Hypothalamus (tissue), 51 donors: ENCODE measurements around the gene TMCC1.
"Not testable (repeated sequence)": the region's sequence is repeated elsewhere in the genome, so short reads cannot be mapped to it uniquely, and the experiment has no call there.

Experiments
- DNase-seq, 51 donors: peaks; one replicate each; lab custom pipeline; 2025; lab: John Stamatoyannopoulos, UW

The TMCC1 gene

DNA sequence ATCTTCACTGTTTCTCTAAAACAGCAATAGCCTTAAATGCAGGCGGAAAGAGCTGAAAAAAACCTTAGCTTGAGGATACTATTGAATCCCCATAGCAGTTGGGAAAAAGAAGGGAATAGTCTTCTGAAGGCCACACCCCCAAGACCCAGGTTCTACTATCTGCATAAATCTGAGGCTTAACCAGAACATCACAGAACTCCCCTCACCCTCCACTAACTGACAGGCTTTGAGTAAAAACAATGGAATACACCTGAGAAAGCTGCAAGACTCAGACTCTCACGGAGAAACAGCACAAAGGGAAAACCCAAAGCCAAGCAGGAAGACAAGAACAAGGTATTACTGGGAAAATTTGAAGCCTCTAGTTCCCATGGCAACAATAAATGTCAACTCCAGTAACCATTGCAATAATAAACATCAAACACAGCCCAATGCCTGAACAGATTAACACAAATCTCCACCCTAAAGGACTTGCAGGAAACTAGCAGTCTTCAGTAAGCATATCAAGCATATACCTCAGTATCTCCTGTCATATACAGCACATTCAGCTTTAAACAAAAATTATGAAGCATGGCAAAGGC lies 56.4 kb downstream of the TMCC1 start:
- DNase-seq: peak in 1 of 51 donors; percentile 39

DNA sequence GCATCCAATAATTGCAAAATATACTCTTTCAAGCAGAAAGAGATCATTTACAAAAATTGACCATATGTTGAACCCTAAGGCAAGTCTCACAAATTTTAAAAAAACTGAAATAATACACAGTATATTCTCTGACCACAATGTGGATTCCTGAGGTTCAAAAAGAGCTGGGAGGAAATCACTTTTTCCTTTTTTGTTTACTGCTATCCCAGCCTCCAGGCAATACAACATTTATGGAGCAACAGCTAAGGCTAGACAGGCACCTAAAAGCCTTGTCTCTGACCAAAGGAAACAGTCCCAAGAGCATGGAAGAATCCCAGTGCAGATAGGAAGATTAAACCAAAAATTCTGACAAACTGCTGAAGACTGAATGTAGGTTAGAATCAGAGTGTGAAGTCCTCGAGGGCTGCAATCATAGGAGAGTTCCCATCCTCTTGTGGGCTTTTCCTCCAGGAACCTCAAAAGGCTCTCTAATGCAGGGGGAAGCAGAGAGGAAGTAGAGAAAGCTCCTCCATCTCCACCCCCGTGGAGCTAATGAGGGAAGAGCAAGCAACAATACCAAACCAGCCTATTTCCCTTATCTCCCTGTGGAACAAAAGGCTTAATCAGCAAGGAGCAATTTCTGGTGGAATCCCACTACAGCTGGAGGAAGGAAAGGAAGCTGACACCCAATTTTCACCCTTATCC lies 57.0 kb downstream of the TMCC1 start:
- DNase-seq: no peak

DNA sequence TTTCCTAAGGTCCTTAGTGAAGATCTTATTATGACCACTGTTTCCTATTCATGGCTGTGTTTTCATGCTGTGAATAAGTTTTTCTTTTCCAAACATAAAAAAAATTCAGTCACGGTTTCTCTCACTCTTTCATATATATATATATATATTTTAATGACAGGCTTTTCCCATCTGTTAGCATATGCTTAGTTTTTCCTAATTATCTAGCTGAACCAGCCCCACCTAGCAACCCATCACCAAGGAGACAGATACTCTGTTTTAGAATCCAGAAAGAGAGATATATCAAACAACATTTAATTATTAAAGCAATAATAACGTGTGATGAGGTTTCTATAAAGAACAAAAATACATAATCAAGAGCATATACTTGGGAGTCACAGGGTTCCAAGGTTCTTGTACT lies 58.3 kb downstream of the TMCC1 start:
- DNase-seq: no peak

DNA sequence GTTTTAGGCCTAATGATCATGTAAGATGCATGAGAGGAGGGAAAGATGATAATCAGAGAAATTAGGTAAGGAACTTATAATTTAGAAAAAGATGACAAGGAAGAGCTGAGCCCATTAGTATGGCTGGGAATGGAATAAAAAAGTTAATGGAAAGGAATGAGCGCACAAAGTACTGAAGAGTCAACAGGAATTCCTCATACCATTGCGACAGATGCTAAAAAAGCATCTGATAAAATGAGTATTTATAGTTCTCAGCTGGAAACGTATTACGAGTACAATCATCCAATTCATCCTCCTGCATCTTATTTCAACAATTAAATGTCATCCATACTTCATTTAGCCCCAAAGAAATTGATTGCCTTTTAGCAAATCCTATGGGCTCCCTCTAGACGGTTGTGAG lies 58.9 kb downstream of the TMCC1 start:
- DNase-seq: no peak

DNA sequence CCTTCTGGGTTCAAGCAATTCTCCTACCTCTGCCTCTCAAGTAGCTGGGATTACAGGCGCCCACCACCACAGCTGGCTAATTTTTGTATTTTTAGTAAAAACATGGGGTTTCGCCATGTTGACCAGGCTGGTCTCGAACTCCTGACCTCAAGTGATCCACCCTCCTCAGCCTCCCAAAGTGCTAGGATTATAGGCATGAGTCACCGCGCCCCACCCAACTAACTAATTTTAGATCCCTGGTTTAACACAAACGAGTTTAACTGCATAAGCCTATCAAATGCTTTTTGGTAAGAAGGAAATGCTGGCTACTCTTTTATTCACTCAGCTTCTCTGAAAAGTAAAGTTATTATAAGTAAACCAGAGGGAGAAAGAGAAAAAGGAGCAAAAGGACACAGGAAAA lies 61.6 kb downstream of the TMCC1 start:
- not testable (repeated sequence) for DNase-seq

DNA sequence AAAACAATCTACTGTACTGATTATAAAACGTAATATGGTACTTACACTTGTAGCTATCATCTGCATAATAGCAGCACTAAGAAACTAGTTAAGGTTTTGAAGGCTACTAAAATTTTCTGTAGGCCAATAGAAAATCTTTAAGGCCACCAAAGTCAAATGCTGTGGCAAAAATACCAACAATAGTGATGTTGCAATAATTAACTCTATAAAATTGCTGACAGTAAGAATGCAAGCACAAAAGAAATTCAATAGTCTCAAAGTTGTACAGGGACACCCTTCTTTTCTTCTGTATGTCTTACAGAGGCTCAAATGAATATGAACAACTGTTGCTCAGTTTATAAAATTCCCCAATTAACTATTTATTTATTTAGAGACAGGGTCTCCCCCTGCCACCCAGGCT lies 62.0 kb downstream of the TMCC1 start:
- DNase-seq: no peak

DNA sequence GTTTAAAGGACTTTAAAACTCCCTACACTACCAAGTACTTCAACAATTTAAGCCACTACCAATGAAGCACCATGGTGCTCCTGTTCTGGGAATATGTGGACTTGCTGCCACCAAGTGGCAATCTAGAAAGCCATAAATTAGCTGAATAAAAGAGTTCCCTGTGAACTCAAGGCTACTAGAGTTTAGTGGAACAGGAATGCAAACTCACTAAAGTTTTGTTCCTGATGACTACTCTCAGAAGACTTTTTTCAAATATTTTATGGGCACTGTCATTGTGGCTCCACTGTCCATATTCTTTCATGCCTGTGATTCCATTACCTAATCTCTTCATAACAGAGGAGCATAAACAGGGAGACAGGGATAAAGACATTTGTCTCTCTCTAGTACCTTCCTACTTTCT lies 63.9 kb downstream of the TMCC1 start:
- peak in 23 of 51 donors; percentile 2 to 71 (median 41) for DNase-seq

DNA sequence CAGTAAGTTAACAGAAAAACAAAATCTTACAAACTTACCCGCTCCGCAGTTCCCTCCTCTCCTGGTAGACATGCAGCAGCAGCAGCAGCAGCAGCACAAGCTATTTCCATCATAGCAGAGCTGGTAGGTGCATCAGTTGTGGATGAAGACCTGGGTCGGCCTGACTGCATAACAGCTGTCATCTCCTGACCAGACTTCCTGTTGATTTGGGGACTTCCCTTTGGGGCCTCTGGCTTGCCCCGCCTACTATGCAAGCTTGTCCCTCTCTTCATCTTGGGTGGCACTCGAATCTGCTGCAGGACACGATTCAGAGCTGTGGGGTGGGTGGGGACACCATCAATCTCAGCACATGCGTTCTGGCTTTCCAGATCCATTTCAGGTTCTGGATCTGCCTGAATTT lies 65.7 kb downstream of the TMCC1 start:
- DNase-seq: no peak

DNA sequence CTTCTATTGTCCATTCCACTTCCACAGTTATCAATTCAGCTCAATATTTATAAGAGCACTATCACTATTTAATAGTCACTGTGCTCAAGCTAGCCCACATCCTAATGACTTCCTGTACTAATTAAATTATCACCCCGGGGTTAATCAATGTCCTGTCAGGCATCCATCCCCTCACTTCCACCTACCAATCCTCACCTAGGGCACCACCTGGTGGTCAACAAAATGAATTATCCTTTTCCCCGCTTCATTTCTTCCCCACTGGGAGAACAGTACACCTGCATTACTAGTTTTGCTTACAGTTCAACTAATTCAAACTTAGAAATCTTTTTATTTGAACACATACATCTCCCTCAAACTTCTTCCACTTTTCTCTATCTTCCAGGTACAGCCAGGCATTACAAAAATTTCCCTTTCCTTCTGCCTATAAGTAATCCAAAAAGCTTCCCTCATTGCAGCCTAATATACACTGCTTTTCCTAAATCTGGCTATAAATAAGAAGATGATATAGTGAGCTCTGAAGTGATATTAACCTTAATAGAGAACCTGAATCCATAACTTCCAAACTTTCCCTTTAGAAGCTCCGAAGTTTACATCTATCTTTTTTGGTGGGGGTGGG lies 68.5 kb downstream of the TMCC1 start:
- peak in 12 of 51 donors; percentile 3 to 41 (median 12) for DNase-seq

DNA sequence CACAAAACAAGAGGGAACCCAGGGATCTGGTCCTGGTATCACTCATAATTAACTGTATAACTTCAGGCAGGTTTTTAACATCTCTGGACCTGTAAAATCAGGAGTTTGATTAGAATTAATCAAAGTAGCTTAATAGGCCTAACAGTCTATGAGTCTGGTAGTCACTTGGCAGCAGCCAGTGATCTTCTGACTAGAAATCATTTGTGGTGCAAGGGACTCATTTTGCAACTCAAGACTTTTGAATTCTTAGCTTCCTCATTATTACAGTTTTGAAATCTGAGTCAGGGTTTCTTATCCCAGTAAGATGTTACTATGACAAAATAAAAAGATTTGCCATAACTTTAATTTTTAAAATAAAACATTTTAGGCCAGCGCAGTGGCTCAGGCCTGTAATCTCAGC lies 70.8 kb downstream of the TMCC1 start:
- no peak for DNase-seq

DNA sequence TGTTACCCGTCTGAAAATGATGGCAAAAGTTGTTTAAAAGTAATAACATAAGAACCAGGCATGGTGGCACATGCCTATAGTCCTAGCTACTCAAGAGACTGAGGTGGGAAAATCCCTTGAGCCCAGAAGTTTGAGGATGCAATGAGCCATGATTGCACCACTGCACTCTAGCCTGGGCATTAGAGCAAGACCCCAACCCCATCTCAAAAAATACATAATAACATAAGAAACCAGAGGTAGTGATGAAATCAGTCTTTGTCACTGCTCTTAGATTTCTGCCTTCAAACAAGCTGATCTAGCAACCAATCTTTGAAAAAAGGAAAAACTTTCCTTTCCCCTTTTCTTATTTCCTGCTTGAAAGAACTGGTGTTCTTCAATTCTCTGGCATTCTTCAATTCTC lies 71.3 kb downstream of the TMCC1 start:
- no peak for DNase-seq

DNA sequence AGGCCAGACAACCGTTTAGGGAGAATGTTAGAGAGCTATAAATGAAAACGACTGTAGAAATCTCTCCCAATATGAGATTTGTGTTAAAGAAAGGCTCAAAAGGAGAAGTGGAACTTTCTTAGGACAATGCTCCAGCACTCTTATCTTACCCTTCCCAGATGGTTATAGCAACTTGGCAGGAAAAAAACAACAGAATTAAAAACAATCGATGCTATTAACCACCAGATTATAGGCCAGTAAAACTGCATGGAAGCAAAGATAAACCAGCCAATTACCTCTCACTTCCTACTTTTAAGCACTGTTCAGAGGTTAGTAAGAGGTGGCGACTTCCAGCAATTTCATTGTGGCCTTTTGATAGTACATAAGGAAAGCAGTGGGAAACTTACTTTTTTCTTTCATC lies 72.9 kb downstream of the TMCC1 start:
- no peak for DNase-seq

DNA sequence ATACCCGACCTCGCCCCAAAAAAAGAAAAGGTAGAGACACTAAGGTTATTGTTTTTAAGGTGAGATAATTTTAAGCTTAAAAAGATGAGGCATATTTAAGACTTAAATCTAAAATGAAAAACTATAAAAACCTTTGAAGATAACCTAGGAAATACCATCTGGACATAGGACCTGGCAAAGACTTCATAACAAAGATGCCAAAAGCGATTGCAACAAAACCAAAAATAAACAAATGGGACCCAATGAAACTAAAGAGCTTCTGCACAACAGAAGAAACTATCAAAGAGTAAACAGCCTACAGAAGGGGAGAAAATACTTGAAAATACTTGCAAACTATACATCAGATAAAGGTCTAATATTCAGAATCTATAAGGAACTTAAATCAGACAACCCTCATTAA lies 80.9 kb downstream of the TMCC1 start:
- no peak for DNase-seq

DNA sequence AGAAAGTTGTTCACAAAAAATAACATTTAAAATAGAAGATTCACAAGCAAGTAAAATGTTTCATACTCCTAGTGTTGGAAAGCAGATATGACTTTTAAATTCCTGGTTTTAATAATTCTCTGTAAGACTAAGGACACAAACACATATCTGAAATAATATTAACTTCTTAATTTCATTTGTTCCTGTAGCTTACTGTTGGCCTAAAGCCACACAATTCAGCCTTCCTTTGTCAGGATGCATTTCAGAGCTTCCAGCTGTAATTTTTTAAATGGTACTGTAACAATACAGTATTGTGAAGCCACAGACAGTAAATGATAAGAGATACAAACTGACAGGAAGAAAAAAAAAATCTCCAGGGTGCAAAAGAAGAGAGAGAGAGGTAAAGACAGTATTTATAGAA lies 84.2 kb downstream of the TMCC1 start:
- DNase-seq: no peak

DNA sequence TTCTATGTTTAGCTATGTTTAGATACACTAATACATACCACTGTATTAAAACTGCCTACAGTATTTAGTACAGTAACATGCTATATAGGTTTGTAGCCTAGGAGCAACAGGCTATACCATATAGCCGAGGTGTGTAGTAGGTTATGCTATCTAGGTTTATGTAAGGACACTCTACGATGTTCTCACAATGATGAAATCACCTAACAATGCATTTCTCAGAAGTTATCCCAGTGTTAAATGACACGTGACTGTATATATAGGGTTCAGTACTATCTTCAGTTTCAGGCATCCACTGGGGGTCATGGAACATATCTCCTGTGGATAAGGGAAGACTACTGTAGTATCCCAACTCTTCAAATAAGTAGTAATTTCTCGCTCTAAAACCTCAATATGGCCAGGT lies 97.4 kb downstream of the TMCC1 start:
- no peak for DNase-seq

DNA sequence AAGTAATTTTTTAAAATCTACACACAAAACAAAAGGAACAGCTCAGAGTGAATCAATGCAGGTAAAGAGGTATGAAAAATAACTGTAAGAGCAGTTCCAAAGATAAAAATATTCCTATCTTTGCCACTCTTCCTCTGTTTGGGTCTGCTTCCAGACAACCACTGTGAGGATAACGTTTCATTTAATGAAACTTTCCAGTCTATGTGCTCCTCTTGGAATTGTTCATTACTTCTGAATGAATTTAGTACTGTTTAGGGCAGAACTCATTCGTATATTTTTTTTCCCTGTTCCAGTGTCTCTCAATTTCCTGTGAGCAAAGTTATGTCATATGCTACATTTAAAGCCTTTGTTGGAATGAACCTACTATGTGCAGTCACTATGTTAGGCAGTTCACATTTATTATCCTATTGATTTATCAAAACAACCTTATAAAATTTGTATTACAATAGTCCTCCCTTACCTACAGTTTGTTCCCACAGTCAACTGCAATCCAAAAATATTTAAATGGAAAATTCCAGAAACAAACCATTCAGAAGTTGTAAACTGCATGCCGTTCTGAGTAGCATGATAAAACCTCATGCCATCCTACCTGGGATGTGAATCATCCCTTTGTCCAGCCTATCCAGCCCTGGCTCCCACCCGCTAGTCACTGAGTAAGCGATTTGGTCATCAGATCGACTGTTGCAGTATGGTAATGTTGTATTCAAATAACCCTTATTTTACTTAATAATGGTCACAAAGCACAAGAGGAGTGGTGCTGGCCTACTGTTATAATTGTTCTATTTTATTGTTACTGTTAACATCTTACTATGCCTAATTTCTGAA lies 98.1 kb downstream of the TMCC1 start:
- DNase-seq: no peak

DNA sequence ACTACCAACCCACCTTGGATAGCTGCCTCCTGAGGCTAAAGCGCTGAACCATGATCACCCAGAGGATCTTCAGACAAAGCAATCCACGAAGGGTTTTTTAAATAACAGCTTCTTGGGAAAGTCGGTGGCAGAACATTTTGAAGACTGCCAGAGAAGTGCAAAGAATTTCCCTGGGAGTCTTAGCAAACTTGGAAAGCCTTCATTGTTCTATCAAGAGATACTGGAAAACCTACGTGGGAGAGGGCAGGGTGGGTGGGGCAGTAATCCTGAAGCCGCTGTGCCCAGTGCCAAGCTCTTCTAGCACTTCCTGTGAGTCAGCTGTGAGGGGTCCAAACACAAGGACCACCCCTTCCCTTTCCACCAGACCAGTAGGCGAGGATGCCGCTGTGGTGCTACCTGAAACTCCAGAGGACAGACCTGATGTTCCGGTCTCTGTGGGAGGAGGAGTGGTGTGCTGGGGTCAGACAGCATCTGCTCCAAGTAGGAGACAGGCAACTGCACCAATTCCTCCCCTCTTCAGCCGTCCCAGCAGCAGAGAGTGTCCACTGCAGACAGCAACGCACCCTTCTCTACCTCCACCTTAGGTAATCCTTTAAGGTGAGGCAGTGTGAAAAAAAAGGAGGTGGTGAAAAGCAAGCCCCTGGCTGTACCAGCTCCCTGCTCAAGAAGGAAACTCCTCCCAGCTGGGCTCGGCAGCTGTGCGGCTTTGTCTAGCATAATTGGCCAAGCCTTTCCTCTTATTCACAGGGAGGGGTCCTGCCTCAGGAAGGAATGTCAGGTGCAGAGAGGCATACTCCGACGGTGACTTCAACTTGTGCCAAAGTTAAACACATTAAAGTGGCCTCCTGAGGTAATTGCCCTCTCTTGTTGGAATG lies 99.0 kb downstream of the TMCC1 start:
- DNase-seq: peak in 10 of 51 donors; percentile 3 to 37 (median 6)

DNA sequence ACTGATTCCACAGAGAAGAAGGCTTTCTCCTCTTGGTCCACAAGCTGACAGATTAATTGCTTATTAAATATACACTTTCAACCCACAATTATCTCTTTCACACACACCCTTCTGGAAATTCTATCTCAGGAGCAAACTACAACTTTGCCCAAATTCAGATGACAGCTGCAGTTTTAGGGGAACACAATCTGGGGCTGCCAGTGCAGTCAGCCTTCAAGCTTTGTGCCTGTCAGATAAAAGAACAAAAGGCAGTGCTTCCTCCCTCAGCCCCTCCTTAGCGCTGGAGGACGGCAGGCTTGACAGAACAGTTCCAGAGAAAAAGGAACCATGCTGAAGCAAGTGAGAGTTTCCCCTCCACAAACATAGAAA lies 99.6 kb downstream of the TMCC1 start:
- DNase-seq: peak in 15 of 51 donors; percentile 3 to 40 (median 13)

DNA sequence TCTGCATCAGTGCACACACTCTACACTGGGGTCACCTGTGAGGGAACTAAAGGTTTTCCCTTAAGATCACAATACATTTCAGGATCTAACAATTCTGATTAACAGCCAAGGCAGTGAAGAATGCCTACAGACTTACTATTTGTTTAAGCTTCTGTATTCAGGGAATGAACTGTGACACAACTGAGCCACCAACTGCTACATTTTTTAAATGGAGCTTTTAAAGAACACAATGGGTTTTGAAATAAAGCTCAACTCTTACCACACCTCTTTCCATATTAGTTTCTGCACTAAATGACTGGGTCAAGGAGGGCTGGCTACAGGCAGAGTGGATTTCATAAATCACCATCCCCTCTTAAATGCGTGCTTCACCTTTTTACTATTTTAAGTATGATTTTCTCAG lies 100.2 kb downstream of the TMCC1 start:
- DNase-seq: no peak

DNA sequence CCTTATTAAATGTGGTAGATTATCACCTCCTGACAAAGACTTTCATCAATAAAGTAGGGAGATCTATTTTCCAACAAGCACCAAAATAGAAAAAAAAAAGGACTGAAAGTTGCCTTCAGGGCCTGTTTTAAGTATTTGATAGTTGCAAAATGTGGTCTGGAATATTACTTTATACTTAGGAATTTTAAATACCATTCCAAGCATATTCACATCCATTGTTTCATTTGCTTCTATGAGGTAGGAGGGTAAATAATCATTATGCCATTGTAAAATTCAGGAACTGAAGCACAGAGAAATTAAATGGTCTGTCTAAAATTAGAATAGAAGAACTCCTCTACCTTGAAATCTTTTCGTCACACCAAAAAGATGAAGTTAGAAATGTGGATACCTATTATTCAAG lies 110.0 kb downstream of the TMCC1 start:
- no peak for DNase-seq

DNA sequence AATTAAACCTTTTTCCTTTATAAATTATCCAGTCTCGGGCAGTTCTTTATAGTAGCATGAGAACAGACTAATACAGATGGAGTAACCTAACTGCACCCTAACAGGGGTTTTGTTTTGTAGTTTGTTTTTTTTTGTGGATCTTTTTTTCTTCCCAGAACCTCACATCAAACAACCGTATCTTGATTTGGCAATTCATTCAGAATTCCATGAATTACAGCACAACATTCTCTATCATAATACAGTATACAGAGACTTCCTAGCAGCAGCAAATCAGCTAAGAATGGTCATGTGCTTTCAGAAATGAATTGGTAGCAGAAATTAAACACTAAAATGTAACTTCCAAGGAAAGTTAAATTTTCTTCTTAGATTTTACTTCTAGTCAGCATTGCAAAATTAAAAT lies 114.6 kb downstream of the TMCC1 start:
- no peak for DNase-seq
